ENCODE data around the gene ROS1.
"Not testable (repeated sequence)": the region's sequence is repeated elsewhere in the genome, so short reads cannot be mapped to it uniquely, and the experiment has no call there.

The ROS1 gene

GRCh38 chr6:117373211-117373813 lies 52.4 kb downstream of the ROS1 start:
- no peak for TF ChIP-seq EZH2 (IDR thresholded peaks at IDR 0.05; ENCODE audit: borderline replicate concordance, low read length)
- TF ChIP-seq, protein P1, sequence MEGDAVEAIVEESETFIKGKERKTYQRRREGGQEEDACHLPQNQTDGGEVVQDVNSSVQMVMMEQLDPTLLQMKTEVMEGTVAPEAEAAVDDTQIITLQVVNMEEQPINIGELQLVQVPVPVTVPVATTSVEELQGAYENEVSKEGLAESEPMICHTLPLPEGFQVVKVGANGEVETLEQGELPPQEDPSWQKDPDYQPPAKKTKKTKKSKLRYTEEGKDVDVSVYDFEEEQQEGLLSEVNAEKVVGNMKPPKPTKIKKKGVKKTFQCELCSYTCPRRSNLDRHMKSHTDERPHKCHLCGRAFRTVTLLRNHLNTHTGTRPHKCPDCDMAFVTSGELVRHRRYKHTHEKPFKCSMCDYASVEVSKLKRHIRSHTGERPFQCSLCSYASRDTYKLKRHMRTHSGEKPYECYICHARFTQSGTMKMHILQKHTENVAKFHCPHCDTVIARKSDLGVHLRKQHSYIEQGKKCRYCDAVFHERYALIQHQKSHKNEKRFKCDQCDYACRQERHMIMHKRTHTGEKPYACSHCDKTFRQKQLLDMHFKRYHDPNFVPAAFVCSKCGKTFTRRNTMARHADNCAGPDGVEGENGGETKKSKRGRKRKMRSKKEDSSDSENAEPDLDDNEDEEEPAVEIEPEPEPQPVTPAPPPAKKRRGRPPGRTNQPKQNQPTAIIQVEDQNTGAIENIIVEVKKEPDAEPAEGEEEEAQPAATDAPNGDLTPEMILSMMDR (IDR thresholded peaks at IDR 0.05; ENCODE audit: low read length) = no peak
- H3K9ac ChIP-seq (ENCODE audit: low read length) = no peak overlapping the region
- no peak overlapping the region for H3K4me2 ChIP-seq (ENCODE audit: low read length)
- H4K20me1 ChIP-seq (ENCODE audit: insufficient read depth, low read length) = no peaks in the 10 kb centered on the region
- no peaks in the 10 kb centered on the region for H3K36me3 ChIP-seq (ENCODE audit: insufficient read depth, low read length)
- no peaks in the 10 kb centered on the region for H3K9me2 ChIP-seq (ENCODE audit: low read depth, low read length)
- H3K27ac ChIP-seq (ENCODE audit: low read depth, low read length, poor library complexity, severe bottlenecking) = no peak overlapping the region
- no peaks in the 10 kb centered on the region for H3K79me2 ChIP-seq (ENCODE audit: insufficient read depth, low read length)
- H3K27me3 ChIP-seq (ENCODE audit: insufficient read depth, low read length) = no peaks in the 10 kb centered on the region
- no peaks in the 10 kb centered on the region for H3K9me3 ChIP-seq (ENCODE audit: low read length)
- no peak overlapping the region for H2AFZ ChIP-seq (ENCODE audit: low read length)
- no peaks in the 10 kb centered on the region for H3F3A ChIP-seq (ENCODE audit: insufficient read depth, low read length)
- no peaks in the 10 kb centered on the region for H3K4me1 ChIP-seq (ENCODE audit: insufficient read depth, low read length, severe bottlenecking)
- H3K4me3 ChIP-seq (ENCODE audit: low read depth, low read length, poor library complexity, severe bottlenecking) = no peak overlapping the region

DNA sequence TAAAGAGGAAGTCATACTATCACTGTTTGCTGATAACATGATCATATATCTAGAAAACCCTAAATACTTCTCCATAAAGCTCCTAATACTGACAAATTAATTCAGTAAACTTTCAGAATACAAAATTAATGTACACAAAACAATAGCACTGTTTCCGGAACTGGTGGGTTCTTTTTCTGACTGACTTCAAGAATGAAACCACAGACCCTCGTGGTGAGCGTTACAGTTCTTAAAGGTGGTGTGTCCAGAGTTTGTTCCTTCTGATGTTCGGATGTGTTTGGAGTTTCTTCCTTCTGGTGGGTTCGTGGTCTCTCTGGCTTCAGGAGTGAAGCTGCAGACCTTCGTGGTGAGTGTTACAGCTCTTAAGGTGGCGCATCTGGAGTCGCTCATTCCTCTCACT lies 53.5 kb downstream of the ROS1 start:
- not testable (repeated sequence) for H3K9ac ChIP-seq (ENCODE audit: low read length); H3K27me3 ChIP-seq (ENCODE audit: insufficient read depth, low read length); H3K9me2 ChIP-seq (ENCODE audit: low read depth, low read length); H2AFZ ChIP-seq (ENCODE audit: low read length); H4K20me1 ChIP-seq (ENCODE audit: insufficient read depth, low read length); H3K27ac ChIP-seq (ENCODE audit: low read depth, low read length, poor library complexity, severe bottlenecking); H3K4me2 ChIP-seq (ENCODE audit: low read length); H3K4me1 ChIP-seq (ENCODE audit: insufficient read depth, low read length, severe bottlenecking); H3F3A ChIP-seq (ENCODE audit: insufficient read depth, low read length); H3K79me2 ChIP-seq (ENCODE audit: insufficient read depth, low read length); H3K4me3 ChIP-seq (ENCODE audit: low read depth, low read length, poor library complexity, severe bottlenecking); H3K9me3 ChIP-seq (ENCODE audit: low read length); H3K36me3 ChIP-seq (ENCODE audit: insufficient read depth, low read length)

DNA sequence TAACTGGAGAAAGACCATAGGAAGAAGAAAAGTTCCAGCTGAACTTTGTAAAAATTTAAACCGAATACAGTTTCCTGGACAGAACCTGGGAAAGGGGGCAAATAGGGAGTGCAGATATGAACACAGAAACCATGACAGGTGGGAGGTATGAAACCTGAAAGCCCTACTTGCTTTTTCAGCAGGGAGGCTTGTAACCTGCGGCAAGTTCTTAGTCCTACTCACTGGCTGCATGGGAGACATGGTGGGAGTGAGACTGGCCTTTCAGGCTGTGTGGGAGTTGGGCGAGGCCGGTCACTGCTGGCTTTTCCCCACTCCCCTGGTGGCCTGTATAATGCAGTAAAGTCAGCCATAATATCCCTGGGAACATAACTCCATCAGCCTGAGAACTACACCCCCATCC lies 54.2 kb downstream of the ROS1 start:
- H3K36me3 ChIP-seq (ENCODE audit: insufficient read depth, low read length) = no peaks in the 10 kb centered on the region
- H3K4me2 ChIP-seq (ENCODE audit: low read length) = no peak overlapping the region
- H3K4me1 ChIP-seq (ENCODE audit: insufficient read depth, low read length, severe bottlenecking) = no peaks in the 10 kb centered on the region
- H3K27me3 ChIP-seq (ENCODE audit: insufficient read depth, low read length) = no peaks in the 10 kb centered on the region
- H3K27ac ChIP-seq (ENCODE audit: low read depth, low read length, poor library complexity, severe bottlenecking) = no peak overlapping the region
- no peak overlapping the region for H2AFZ ChIP-seq (ENCODE audit: low read length)
- no peaks in the 10 kb centered on the region for H3F3A ChIP-seq (ENCODE audit: insufficient read depth, low read length)
- H3K9me3 ChIP-seq (ENCODE audit: low read length) = no peaks in the 10 kb centered on the region
- TF ChIP-seq EZH2 (IDR thresholded peaks at IDR 0.05; ENCODE audit: borderline replicate concordance, low read length) = no peak
- TF ChIP-seq, protein P1 (IDR thresholded peaks at IDR 0.05; ENCODE audit: low read length) = no peak
- no peaks in the 10 kb centered on the region for H3K79me2 ChIP-seq (ENCODE audit: insufficient read depth, low read length)
- no peak overlapping the region for H3K4me3 ChIP-seq (ENCODE audit: low read depth, low read length, poor library complexity, severe bottlenecking)
- no peak overlapping the region for H3K9ac ChIP-seq (ENCODE audit: low read length)
- no peaks in the 10 kb centered on the region for H3K9me2 ChIP-seq (ENCODE audit: low read depth, low read length)
- no peaks in the 10 kb centered on the region for H4K20me1 ChIP-seq (ENCODE audit: insufficient read depth, low read length)

DNA sequence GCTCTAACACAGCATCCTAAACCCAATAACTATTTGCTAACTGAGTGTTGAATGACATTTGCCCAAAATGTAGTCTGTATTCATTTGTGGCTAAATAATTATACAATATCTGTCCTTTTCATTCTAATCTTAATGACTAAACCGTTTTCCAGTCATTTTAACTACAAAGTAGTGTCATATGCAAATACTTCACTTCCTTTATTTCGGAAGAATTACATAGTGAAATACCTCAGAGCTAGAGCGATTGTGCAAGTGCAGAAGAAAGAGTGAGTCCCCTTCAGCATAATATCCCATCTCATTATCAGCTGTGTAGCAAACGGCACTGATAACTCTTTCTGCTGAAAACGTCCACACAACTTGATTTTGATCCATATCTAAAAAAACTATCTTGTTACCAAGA lies 66.2 kb downstream of the ROS1 start:
- no peaks in the 10 kb centered on the region for H3K27me3 ChIP-seq (ENCODE audit: insufficient read depth, low read length)
- no peaks in the 10 kb centered on the region for H3K4me1 ChIP-seq (ENCODE audit: insufficient read depth, low read length, severe bottlenecking)
- no peak overlapping the region for H3K4me3 ChIP-seq (ENCODE audit: low read depth, low read length, poor library complexity, severe bottlenecking)
- no peak overlapping the region for H3K4me2 ChIP-seq (ENCODE audit: low read length)
- H3F3A ChIP-seq (ENCODE audit: insufficient read depth, low read length) = no peaks in the 10 kb centered on the region
- no peaks in the 10 kb centered on the region for H4K20me1 ChIP-seq (ENCODE audit: insufficient read depth, low read length)
- H3K9ac ChIP-seq (ENCODE audit: low read length) = no peak overlapping the region
- no peaks in the 10 kb centered on the region for H3K79me2 ChIP-seq (ENCODE audit: insufficient read depth, low read length)
- no peaks in the 10 kb centered on the region for H3K9me2 ChIP-seq (ENCODE audit: low read depth, low read length)
- no peaks in the 10 kb centered on the region for H3K9me3 ChIP-seq (ENCODE audit: low read length)
- H2AFZ ChIP-seq (ENCODE audit: low read length) = no peak overlapping the region
- no peak overlapping the region for H3K27ac ChIP-seq (ENCODE audit: low read depth, low read length, poor library complexity, severe bottlenecking)
- TF ChIP-seq, protein P1 (IDR thresholded peaks at IDR 0.05; ENCODE audit: low read length) = no peak
- TF ChIP-seq EZH2 (IDR thresholded peaks at IDR 0.05; ENCODE audit: borderline replicate concordance, low read length) = no peak
- no peaks in the 10 kb centered on the region for H3K36me3 ChIP-seq (ENCODE audit: insufficient read depth, low read length)

All from OCI-LY1 (cell line).